GM12878 (cell line): ENCODE results near the gene DLG2. TPM values are rescaled to one million over a fixed set of nuclear protein-coding genes. Genes with fewer than 3 reads are reported as not detected.
"Not testable (repeated sequence)": the region's sequence is repeated elsewhere in the genome, so short reads cannot be mapped to it uniquely, and the experiment has no call there.

Source experiments
- ATAC-seq: fragments of 200-7000 bp; cut with Tn5 transposase; 3 replicates; pipeline ENCODE4 v1.9.1; 2020; ENCODE audit warnings: mild to moderate bottlenecking, moderate library complexity
- BruUV-seq: library from RNA; stranded (reverse); fragments of 400-500 nt; replicated peaks from 2 replicates; lab custom pipeline; 2021; lab: Mats Ljungman, UMichigan
- CTCF ChIA-PET: fragments of 300-600 bp; sonication (Branson Sonifier 250); formaldehyde crosslinking; extraction: SDS; loops from one replicate; lab custom pipeline; 2021; ENCODE audit warnings: inconsistent platforms; lab: Yijun Ruan, JAX
- POLR2A ChIA-PET: fragments of 350-600 bp; formaldehyde crosslinking; extraction: SDS; loops from one replicate; lab custom pipeline; 2021; ENCODE audit warnings: inconsistent platforms; lab: Charles Lee
- RAD21 ChIA-PET: fragments of 300-600 bp; sonication (Branson Sonifier 250); formaldehyde crosslinking; loops from one replicate; lab custom pipeline; 2023; ENCODE audit warnings: antibody characterized with exemption; ENCODE audit not compliant: unreplicated experiment; lab: Charles Lee
- SMC1A ChIA-PET: fragments of 300-600 bp; sonication (Branson Sonifier 250); formaldehyde crosslinking; loops from one replicate; lab custom pipeline; 2023; ENCODE audit not compliant: unreplicated experiment, uncharacterized antibody; lab: Charles Lee
- DNase-seq: peaks from one replicate; pipeline ENCODE4 v3.0.0-alpha.2; 2011; ENCODE audit warnings: low read depth, low spot score
- FAIRE-seq: peaks from 3 replicates; lab custom pipeline; 2011; peaks lifted over from hg19 to GRCh38; lab: Jason Lieb, UNC
- H2AFZ ChIP-seq: 2 replicates; pipeline ENCODE4 v1.6.0; 2011; ENCODE audit warnings: low read depth, low read length, control low read depth; ENCODE audit not compliant: control insufficient read depth
- H3K27ac ChIP-seq: 2 replicates; pipeline ENCODE4 v1.5.1; 2011; ENCODE audit warnings: control low read depth; ENCODE audit not compliant: control insufficient read depth, insufficient read depth
- H3K27me3 ChIP-seq, 2 experiments: replicated peaks in 1 of 2; 2 replicates each; pipeline versions ENCODE4 v1.6.0 to v1.6.1; 2011; ENCODE audit warnings: low read length in 1 of 2; ENCODE audit not compliant: control insufficient read depth in 2 of 2, insufficient read depth in 2 of 2
- H3K36me3 ChIP-seq, 2 experiments: 2 replicates each; pipeline ENCODE4 v1.5.1; 2011; ENCODE audit warnings: low read length in 1 of 2; ENCODE audit not compliant: control insufficient read depth in 2 of 2, insufficient read depth in 2 of 2
- H3K4me1 ChIP-seq: 2 replicates; pipeline ENCODE4 v1.6.1; 2011; ENCODE audit warnings: mild to moderate bottlenecking, low read length, moderate library complexity, mixed read lengths; ENCODE audit not compliant: control insufficient read depth, insufficient read depth
- H3K4me2 ChIP-seq: 2 replicates; pipeline ENCODE4 v1.6.0; 2011; ENCODE audit warnings: control low read depth; ENCODE audit not compliant: control insufficient read depth, insufficient read depth
- H3K4me3 ChIP-seq: fragments of 200-600 bp; sonication (generic); 2 replicates; pipeline ENCODE4 v1.5.1; 2016
- H3K79me2 ChIP-seq: 2 replicates; pipeline ENCODE4 v1.6.0; 2011; ENCODE audit warnings: low read length; ENCODE audit not compliant: control insufficient read depth, insufficient read depth
- H3K9ac ChIP-seq: 2 replicates; pipeline ENCODE4 v1.8.0; 2011; ENCODE audit warnings: low read length, control low read depth, mixed read lengths; ENCODE audit not compliant: control insufficient read depth, insufficient read depth
- H3K9me3 ChIP-seq: replicated peaks from 3 replicates; pipeline ENCODE4 v1.5.1; 2011; ENCODE audit warnings: mild to moderate bottlenecking, low read length; ENCODE audit not compliant: control insufficient read depth, insufficient read depth
- H4K20me1 ChIP-seq: 2 replicates; pipeline ENCODE4 v1.6.0; 2011; ENCODE audit not compliant: control insufficient read depth, insufficient read depth
- ATF7 ChIP-seq: fragments of 450-650 bp; IDR thresholded peaks from 2 replicates; pipeline ENCODE4 v1.6.1; 2016; ENCODE audit warnings: low read depth, mild to moderate bottlenecking
- BHLHE40 ChIP-seq, 2 experiments: fragments of 450-650 bp in 1 of 2; IDR thresholded peaks; 2 replicates each; pipeline ENCODE4 v1.6.1; 2011 to 2017; ENCODE audit warnings: low read depth in 2 of 2, borderline replicate concordance in 1 of 2, improper control_type of control experiment in 1 of 2, low read length in 1 of 2, mild to moderate bottlenecking in 1 of 2
- CHD2 ChIP-seq: IDR thresholded peaks from 2 replicates; pipeline ENCODE4 v1.6.1; 2011; ENCODE audit warnings: low read depth, low read length, improper control_type of control experiment, borderline replicate concordance
- HDAC6 ChIP-seq: fragments of 200-600 bp; sonication (generic); IDR thresholded peaks from one replicate; pipeline ENCODE4 v1.8.0; 2017; ENCODE audit warnings: antibody characterized with exemption; ENCODE audit not compliant: unreplicated experiment
- MEF2A ChIP-seq: IDR thresholded peaks from 2 replicates; pipeline ENCODE4 v1.6.1; 2011; ENCODE audit warnings: low read depth, mild to moderate bottlenecking, low read length, moderate library complexity; ENCODE audit not compliant: insufficient read depth
- MXI1 ChIP-seq: fragments of 150-350 bp; IDR thresholded peaks from 2 replicates; pipeline ENCODE4 v1.6.1; 2011; ENCODE audit warnings: low read depth, mild to moderate bottlenecking, inconsistent platforms, low read length, improper control_type of control experiment
- MYB ChIP-seq: fragments of 150-350 bp; IDR thresholded peaks from 2 replicates; pipeline ENCODE4 v1.6.1; 2014; ENCODE audit warnings: mild to moderate bottlenecking, low read depth, low read length, borderline replicate concordance
- RAD21 ChIP-seq: IDR thresholded peaks from 2 replicates; pipeline ENCODE4 v1.6.1; 2011; ENCODE audit warnings: mild to moderate bottlenecking, low read depth, low read length, moderate library complexity; ENCODE audit not compliant: insufficient read depth
- RB1 ChIP-seq: fragments of 450-650 bp; formaldehyde crosslinking; IDR thresholded peaks from 2 replicates; pipeline ENCODE4 v1.6.1; 2017; ENCODE audit warnings: mild to moderate bottlenecking, borderline replicate concordance
- SKIL ChIP-seq: fragments of 450-650 bp; IDR thresholded peaks from 2 replicates; pipeline ENCODE4 v1.6.1; 2017; ENCODE audit warnings: mild to moderate bottlenecking, low read depth, inconsistent platforms; ENCODE audit not compliant: poor library complexity, severe bottlenecking
- SP1 ChIP-seq: IDR thresholded peaks from one replicate; pipeline ENCODE4 v1.6.1; 2011; ENCODE audit warnings: low read depth, low read length
- ZNF384 ChIP-seq: IDR thresholded peaks from 2 replicates; pipeline ENCODE4 v1.6.1; 2012; ENCODE audit warnings: low read depth, mild to moderate bottlenecking, low read length, improper control_type of control experiment, borderline replicate concordance
- ZNF622 ChIP-seq: fragments of 450-650 bp; IDR thresholded peaks from 2 replicates; pipeline ENCODE4 v1.6.1; 2017; ENCODE audit warnings: mild to moderate bottlenecking, inconsistent platforms
- WGBS: methylation state at CpG from one replicate; pipeline ENCODE4 v1.1.6; 2016; ENCODE audit warnings: low lambda C conversion rate; ENCODE audit not compliant: insufficient replicate concordance, insufficient coverage; ENCODE audit errors: missing lambda C conversion rate; 5-methylcytosine and 5-hydroxymethylcytosine counted together
- in situ Hi-C: fragments of 300-500 bp; cut with MboI; formaldehyde crosslinking; loops from 9 replicates; pipeline ENCODE4 v1.14.3; 2018; ENCODE audit warnings: mixed read lengths
- intact Hi-C: fragments of 100-400 bp; cut with micrococcal nuclease; formaldehyde crosslinking; loops from one replicate; pipeline ENCODE4 v1.14.2; 2022; ENCODE audit not compliant: unreplicated experiment
- polyA plus RNA-seq, 11 experiments: library from polyadenylated mRNA; depleted of rRNA in 4 of 11; unstranded in 6 of 11; stranded (reverse) in 5 of 11; fragments of >200 nt; fragmentation: Nextera tagmentation in 4 of 11; fragmentation: Illumina TruSeq in 1 of 11; extraction: Ambion mirVana in 4 of 11; extraction: Trizol in 1 of 11; gene quantifications; 1 replicate in 1 of 11; 2 replicates in 10 of 11; pipeline versions ENCODE4 v1.2.1 to v1.2.3, GENCODE V29; 2011 to 2016; ENCODE audit warnings: inconsistent platforms in 2 of 11, missing spikeins in 2 of 11, low read depth in 1 of 11
- total RNA-seq, 4 experiments: library from RNA; depleted of rRNA in 3 of 4; stranded (reverse); fragments of >200 nt in 3 of 4; fragmentation: Illumina TruSeq in 1 of 4; extraction: Trizol in 1 of 4; gene quantifications; 2 replicates each; pipeline versions ENCODE4 v1.2.1 to v1.2.3, GENCODE V29; 2013 to 2021
- TF ChIP-seq, protein P1 (sequence below): fragments of 450-650 bp; IDR thresholded peaks from 2 replicates; pipeline ENCODE4 v1.6.1; 2016; ENCODE audit warnings: mild to moderate bottlenecking

The DLG2 gene
- total and polyA plus RNA-seq, 10 of the 15 experiments (the other 5 are each of a cell fraction or from before 2014, with no cell fraction given): 0.09 to 0.98 (median 0.35) TPM

DNA sequence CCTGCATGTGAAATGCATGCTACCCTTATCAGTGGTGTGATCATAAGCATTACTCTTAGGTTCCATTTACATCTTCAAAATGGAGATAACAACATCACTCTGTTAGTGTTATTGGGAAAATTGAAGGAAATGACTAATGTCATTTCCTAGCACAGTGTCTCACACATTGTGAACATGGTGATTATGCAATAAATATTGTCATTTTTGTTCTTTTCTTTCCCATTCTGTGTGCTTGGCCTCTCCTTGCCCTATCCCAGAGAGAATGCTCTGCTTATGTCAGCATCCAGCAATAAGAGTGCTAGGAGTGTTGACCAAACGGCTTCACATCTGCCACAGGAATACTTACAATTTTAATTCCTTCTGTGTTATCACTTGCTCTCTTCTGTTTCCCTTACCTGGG, 1316.9 kb downstream of the DLG2 start:
- TF ChIP-seq MYB (no peak), BHLHE40 (IDR thresholded peaks at IDR 0.05; ENCODE audit: borderline replicate concordance in 1 of 2, low read depth in 2 of 2, low read length in 1 of 2) (no peak), SKIL (no peak), SP1 (no peak), ATF7 (no peak), MEF2A (no peak), CHD2 (no peak), HDAC6 (no peak), ZNF384 (no peak), ZNF622 (no peak), MXI1 (no peak), RAD21 (no peak), RB1 (no peak)
- TF ChIP-seq, protein P1, sequence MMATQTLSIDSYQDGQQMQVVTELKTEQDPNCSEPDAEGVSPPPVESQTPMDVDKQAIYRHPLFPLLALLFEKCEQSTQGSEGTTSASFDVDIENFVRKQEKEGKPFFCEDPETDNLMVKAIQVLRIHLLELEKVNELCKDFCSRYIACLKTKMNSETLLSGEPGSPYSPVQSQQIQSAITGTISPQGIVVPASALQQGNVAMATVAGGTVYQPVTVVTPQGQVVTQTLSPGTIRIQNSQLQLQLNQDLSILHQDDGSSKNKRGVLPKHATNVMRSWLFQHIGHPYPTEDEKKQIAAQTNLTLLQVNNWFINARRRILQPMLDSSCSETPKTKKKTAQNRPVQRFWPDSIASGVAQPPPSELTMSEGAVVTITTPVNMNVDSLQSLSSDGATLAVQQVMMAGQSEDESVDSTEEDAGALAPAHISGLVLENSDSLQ: no peak
- no peak overlapping the region for H2AFZ ChIP-seq
- CTCF ChIA-PET: no interaction called here
- H3K4me3 ChIP-seq: no peak overlapping the region
- in situ Hi-C loops: no loop called here
- POLR2A ChIA-PET: no interaction called here
- BruUV-seq: no TSS peak
- DNase-seq: no peak
- no peaks in the 10 kb centered on the region for H3K79me2 ChIP-seq
- no peaks in the 10 kb centered on the region for H3K9me3 ChIP-seq
- ATAC-seq: no peak
- no peaks in the 10 kb centered on the region for H3K36me3 ChIP-seq
- RAD21 ChIA-PET: no interaction called here
- no peaks in the 10 kb centered on the region for H4K20me1 ChIP-seq
- H3K4me1 ChIP-seq: no peaks in the 10 kb centered on the region
- 0% methylated on average over 1 of the region's 1 CpG for WGBS
- H3K27ac ChIP-seq: no peak overlapping the region
- SMC1A ChIA-PET: interaction anchor here (0.7 kb wide), 1 partner anchor 27 kb away, joined by 3 read pairs; no protein-coding TSS in a partner anchor
- intact Hi-C loops: no loop called here
- no peak for FAIRE-seq
- H3K27me3 ChIP-seq: no peaks in the 10 kb centered on the region
- no peak overlapping the region for H3K9ac ChIP-seq
- no peak overlapping the region for H3K4me2 ChIP-seq

- DNase-seq, SMC1A ChIA-PET, in situ Hi-C loops, H3K4me1 ChIP-seq, H3K9me3 ChIP-seq, RAD21 ChIA-PET, intact Hi-C loops, H3K79me2 ChIP-seq, POLR2A ChIA-PET, H2AFZ ChIP-seq, FAIRE-seq, BruUV-seq, CTCF ChIA-PET, H3K4me2 ChIP-seq, H3K4me3 ChIP-seq, ATAC-seq, H3K9ac ChIP-seq, H3K27ac ChIP-seq, H4K20me1 ChIP-seq, H3K27me3 ChIP-seq, H3K36me3 ChIP-seq: not testable (repeated sequence)
- 89% methylated on average over 27 of the region's 33 CpGs for WGBS
These were observed 1318.7 kb downstream of the DLG2 start for GRCh38 chr11:84308491-84308890.
